ENCODE measurements around the gene TSGA10.
"Not testable (repeated sequence)": the region's sequence is repeated elsewhere in the genome, so short reads cannot be mapped to it uniquely, and the experiment has no call there.

TSGA10 gene

GRCh38 chr2:99088017-99088416 is 66.7 kb downstream of the TSGA10 start:
- intact Hi-C loops (cut with DNase I): no loop called here
- no peak for DNase-seq

GRCh38 chr2:99086385-99086784 is 68.4 kb downstream of the TSGA10 start:
- no peak for DNase-seq
- intact Hi-C loops (cut with DNase I): no loop called here

GRCh38 chr2:99085421-99085820 is 69.3 kb downstream of the TSGA10 start:
- DNase-seq: no peak
- intact Hi-C loops (cut with DNase I): no loop called here

- intact Hi-C loops (cut with DNase I): no loop called here
- DNase-seq: no peak
Measured at GRCh38 chr2:99084256-99084655, 70.5 kb downstream of the TSGA10 start.

GRCh38 chr2:99081891-99082290 is 72.9 kb downstream of the TSGA10 start:
- intact Hi-C loops (cut with DNase I): no loop called here
- no peak for DNase-seq

- no peak for DNase-seq
- intact Hi-C loops (cut with DNase I): no loop called here
Measured at GRCh38 chr2:99079226-99079625, 75.5 kb downstream of the TSGA10 start.

GRCh38 chr2:99072551-99072950 is 82.2 kb downstream of the TSGA10 start:
- intact Hi-C loops (cut with DNase I): no loop called here
- no peak for DNase-seq

- intact Hi-C loops (cut with DNase I): no loop called here
- no peak for DNase-seq
Measured at GRCh38 chr2:99067871-99068625, 86.7 kb downstream of the TSGA10 start.

GRCh38 chr2:99066075-99066958 is 88.4 kb downstream of the TSGA10 start:
- intact Hi-C loops (cut with DNase I): no loop called here
- peak in 29 of 42 donors; percentile 9 to 60 (median 33) for DNase-seq

GRCh38 chr2:99049187-99049586 is 105.6 kb downstream of the TSGA10 start:
- DNase-seq; intact Hi-C loops (cut with DNase I): not testable (repeated sequence)

GRCh38 chr2:99040736-99041300 is 113.9 kb downstream of the TSGA10 start:
- DNase-seq; intact Hi-C loops (cut with DNase I): not testable (repeated sequence)

GRCh38 chr2:99035920-99036319 is 118.8 kb downstream of the TSGA10 start:
- intact Hi-C loops (cut with DNase I): no loop called here
- no peak for DNase-seq

- intact Hi-C loops (cut with DNase I): no loop called here
- DNase-seq: no peak
Measured at GRCh38 chr2:99032786-99033185, 122.0 kb downstream of the TSGA10 start.

GRCh38 chr2:99032001-99032400 is 122.7 kb downstream of the TSGA10 start:
- intact Hi-C loops (cut with DNase I): no loop called here
- DNase-seq: no peak

GRCh38 chr2:99031481-99031880 is 123.3 kb downstream of the TSGA10 start:
- no peak for DNase-seq
- intact Hi-C loops (cut with DNase I): no loop called here

- DNase-seq: no peak
- intact Hi-C loops (cut with DNase I): no loop called here
Measured at GRCh38 chr2:99028558-99028957, 126.2 kb downstream of the TSGA10 start.

- no peak for DNase-seq
- intact Hi-C loops (cut with DNase I): no loop called here
Measured at GRCh38 chr2:99027856-99028255, 126.9 kb downstream of the TSGA10 start.

- no peak for DNase-seq
- intact Hi-C loops (cut with DNase I): no loop called here
Measured at GRCh38 chr2:99000708-99001107, 154.0 kb downstream of the TSGA10 start.

GRCh38 chr2:98988695-98989094 is 166.0 kb downstream of the TSGA10 start:
- DNase-seq; intact Hi-C loops (cut with DNase I): not testable (repeated sequence)

Measured in head of caudate nucleus (tissue), 42 donors.